Transverse colon (tissue), 4 donors: ENCODE measurements around the gene ZNF652.

ENCODE experiments used
- POLR2AphosphoS5 ChIP-seq, 3 donors: sonication (generic); formaldehyde crosslinking; IDR thresholded peaks; one replicate each; pipeline ENCODE4 v1.6.1; 2016; ENCODE audit warnings: antibody characterized with exemption in 3 of 3
- TF ChIP-seq, protein P1 (sequence below), 5 experiments: fragments of 200-600 bp in 3 of 5; fragments of 450-650 bp in 2 of 5; sonication (generic) in 3 of 5; IDR thresholded peaks; 1 replicate in 2 of 5; 2 replicates in 3 of 5; pipeline ENCODE4 v1.5.1; 2016 to 2017; ENCODE audit warnings: antibody characterized with exemption in 5 of 5, inconsistent platforms in 3 of 5, mild to moderate bottlenecking in 2 of 5, moderate library complexity in 1 of 5

DNA sequence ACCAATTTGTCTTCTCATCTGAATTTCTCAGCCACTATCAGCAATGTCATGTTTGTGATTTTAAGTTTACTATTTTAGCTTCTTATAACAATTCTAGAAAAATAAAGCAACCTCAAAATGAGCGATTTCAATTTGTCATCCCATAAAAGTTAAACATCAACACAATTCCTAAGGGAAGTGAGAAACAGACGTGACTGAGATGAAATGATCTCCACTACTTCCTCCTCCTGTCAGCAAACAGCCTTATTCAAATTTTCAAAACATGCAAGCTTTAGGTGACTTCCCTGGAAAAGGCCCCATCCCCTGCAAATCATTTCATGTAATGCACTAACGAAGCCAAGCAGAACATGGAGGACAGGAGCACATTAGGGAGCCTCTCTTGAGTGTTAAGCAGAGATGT, 64.9 kb downstream of the ZNF652 start:
- TF ChIP-seq, protein P1, sequence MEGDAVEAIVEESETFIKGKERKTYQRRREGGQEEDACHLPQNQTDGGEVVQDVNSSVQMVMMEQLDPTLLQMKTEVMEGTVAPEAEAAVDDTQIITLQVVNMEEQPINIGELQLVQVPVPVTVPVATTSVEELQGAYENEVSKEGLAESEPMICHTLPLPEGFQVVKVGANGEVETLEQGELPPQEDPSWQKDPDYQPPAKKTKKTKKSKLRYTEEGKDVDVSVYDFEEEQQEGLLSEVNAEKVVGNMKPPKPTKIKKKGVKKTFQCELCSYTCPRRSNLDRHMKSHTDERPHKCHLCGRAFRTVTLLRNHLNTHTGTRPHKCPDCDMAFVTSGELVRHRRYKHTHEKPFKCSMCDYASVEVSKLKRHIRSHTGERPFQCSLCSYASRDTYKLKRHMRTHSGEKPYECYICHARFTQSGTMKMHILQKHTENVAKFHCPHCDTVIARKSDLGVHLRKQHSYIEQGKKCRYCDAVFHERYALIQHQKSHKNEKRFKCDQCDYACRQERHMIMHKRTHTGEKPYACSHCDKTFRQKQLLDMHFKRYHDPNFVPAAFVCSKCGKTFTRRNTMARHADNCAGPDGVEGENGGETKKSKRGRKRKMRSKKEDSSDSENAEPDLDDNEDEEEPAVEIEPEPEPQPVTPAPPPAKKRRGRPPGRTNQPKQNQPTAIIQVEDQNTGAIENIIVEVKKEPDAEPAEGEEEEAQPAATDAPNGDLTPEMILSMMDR (IDR thresholded peaks at IDR 0.05): no peak
- no peak for TF ChIP-seq POLR2AphosphoS5 (IDR thresholded peaks at IDR 0.05)
